ES-I3 (cell line): Measurements from ENCODE around the gene SEMA3A.

Experiments used
- H3K36me3 ChIP-seq: 2 replicates; pipeline ENCODE4 v1.6.1; 2013; ENCODE audit warnings: mild to moderate bottlenecking, low read length, control low read depth, moderate library complexity; ENCODE audit not compliant: insufficient read depth
- H3K4me1 ChIP-seq: 2 replicates; pipeline ENCODE4 v1.6.1; 2013; ENCODE audit warnings: mild to moderate bottlenecking, control low read depth, low read length; ENCODE audit not compliant: insufficient read depth
- H3K9ac ChIP-seq: 2 replicates; pipeline ENCODE4 v1.6.1; 2013; ENCODE audit warnings: low read depth, mild to moderate bottlenecking, low read length, moderate library complexity
- H3K9me3 ChIP-seq: 2 replicates; pipeline ENCODE4 v1.6.1; 2013; ENCODE audit warnings: mild to moderate bottlenecking, low read length, moderate library complexity; ENCODE audit not compliant: control insufficient read depth, insufficient read depth

SEMA3A gene

GRCh38 chr7:83936056-83936708 is 258.4 kb downstream of the SEMA3A start:
- no peak overlapping the region for H3K9ac ChIP-seq
- no peaks in the 10 kb centered on the region for H3K9me3 ChIP-seq
- no peaks in the 10 kb centered on the region for H3K36me3 ChIP-seq
- no peaks in the 10 kb centered on the region for H3K4me1 ChIP-seq

DNA sequence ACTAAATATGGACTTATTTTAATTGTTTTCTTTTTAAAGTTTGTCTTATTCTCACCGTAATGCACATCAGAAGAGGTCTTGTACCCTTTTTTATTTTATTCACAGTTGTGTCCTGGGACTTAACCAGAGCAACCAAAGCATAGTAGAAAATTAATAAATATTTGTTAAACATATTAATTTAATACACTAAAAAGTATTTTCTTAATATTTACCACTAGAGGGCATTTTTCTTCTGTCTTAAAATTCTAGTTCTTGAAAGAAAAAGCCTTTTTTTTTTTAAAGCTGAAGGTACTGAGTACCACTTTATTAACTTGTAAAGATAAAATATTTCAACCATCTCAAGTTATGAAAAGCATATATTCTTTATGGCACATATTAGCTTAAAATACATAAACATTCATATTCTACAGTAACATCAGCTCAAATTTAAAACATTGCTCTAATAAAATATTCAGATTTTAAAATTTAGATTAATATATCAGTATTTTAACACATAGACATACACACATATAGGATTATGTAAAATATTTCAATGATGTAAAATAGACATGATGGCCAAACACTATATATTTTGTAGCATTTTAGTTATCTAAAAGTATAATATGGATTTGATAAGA is 260.4 kb downstream of the SEMA3A start:
- no peaks in the 10 kb centered on the region for H3K36me3 ChIP-seq
- H3K9me3 ChIP-seq, result no peaks in the 10 kb centered on the region
- H3K4me1 ChIP-seq, result no peaks in the 10 kb centered on the region
- no peak overlapping the region for H3K9ac ChIP-seq

DNA sequence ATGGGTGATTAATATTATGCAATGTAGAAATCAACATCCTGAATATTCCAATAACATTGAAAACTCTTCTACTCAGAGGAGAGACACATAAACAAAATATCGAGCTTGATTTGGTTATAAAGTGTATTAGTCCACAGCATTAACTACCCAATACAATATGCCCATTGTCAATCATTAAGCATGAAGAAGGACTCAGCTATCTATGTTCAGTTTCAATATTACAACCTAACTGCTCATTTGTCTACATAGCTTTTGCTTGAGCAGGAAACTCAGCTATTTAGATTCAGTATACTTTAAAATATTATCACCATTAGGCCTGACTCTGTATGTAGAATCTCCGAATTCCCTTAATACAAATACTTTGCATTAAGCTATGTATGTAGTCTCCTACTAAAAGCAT is 262.6 kb downstream of the SEMA3A start:
- Histone ChIP-seq H3K9me3 (no peaks in the 10 kb centered on the region), H3K36me3 (no peaks in the 10 kb centered on the region), H3K9ac (no peak overlapping the region), H3K4me1 (no peaks in the 10 kb centered on the region)

DNA sequence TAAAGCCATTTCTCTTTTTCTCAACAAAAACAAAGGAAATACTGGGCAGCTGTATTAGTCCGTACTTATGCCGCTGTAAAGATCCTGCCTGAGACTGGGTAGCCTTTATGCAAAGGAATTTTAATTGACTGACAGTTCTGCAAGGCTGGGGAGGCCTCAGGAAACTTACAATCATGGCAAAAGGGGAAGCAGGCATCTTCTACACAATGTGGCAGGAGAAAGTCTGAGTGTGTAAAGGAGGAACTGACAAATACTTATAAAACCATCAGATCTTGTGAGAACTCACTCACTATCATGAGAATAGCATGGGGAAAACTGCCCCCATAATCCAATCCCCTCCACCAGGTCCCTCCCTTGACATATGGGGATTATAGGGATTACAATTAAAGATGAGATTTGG is 264.3 kb downstream of the SEMA3A start:
- no peaks in the 10 kb centered on the region for H3K36me3 ChIP-seq
- no peaks in the 10 kb centered on the region for H3K9me3 ChIP-seq
- H3K9ac ChIP-seq, result no peak overlapping the region
- no peaks in the 10 kb centered on the region for H3K4me1 ChIP-seq

DNA sequence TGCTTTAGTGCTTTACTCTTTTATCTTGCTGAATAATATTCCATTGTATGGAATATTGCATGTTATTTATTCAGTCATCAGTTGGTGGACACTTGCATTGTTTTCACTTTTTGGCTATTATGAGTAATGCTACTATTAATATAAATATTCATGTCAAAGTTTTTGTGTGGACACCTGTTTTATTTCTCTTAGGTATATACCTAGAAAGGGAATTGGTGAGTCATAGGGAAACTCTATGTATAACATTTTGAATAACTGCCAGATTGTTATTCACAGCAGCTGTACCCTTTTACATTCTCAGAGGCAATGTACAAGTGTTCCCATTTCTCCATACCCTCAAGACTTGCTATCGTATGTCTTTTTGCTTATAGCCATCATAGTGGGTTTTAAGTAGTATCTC is 268.7 kb downstream of the SEMA3A start:
- Histone ChIP-seq H3K4me1 (peaks cover 6% of the 10 kb centered on the region; the same call in 1 of the 2 replicates), H3K9ac (no peak overlapping the region), H3K9me3 (no peaks in the 10 kb centered on the region), H3K36me3 (no peaks in the 10 kb centered on the region)

DNA sequence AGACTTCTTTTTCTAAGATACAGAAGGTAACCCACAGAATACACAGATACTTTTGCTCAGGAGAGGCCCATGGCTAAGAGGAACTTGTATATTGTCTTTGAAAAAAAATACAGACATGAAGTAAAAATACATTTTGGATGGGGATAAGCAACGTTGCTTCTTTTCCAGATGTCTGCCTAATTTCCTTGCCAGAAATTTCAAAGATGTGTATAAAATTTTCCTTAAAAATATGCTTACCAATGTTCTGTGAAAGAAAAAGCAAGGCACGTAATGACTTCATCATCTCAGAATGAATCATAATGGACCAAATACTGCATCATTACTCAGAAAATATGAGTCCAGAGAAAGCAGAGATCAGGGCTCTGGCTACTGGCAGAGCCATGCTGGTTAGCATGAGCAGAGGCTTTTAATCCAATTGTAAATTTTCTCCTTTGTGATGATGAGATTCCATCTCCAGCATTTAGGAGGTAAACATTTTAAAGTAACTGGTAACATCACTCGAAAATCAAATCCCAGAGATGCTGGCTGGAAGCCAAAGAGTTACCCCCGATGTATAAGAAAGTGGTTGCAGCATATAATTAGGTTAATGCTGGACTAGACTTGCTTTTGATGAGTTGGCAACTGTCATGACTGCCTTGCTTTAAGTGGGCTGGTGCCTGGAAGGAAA is 272.5 kb downstream of the SEMA3A start:
- no peaks in the 10 kb centered on the region for H3K36me3 ChIP-seq
- H3K9ac ChIP-seq, result no peak overlapping the region
- peaks cover 6% of the 10 kb centered on the region; the same call in 1 of the 2 replicates for H3K4me1 ChIP-seq
- no peaks in the 10 kb centered on the region; the same call in 1 of the 2 replicates for H3K9me3 ChIP-seq

GRCh38 chr7:83921271-83921940 is 273.2 kb downstream of the SEMA3A start:
- Histone ChIP-seq H3K9me3 (no peaks in the 10 kb centered on the region; the same call in 1 of the 2 replicates), H3K9ac (no peak overlapping the region), H3K36me3 (no peaks in the 10 kb centered on the region), H3K4me1 (peaks cover 6% of the 10 kb centered on the region; the same call in 1 of the 2 replicates)

- H3K9ac ChIP-seq, result no peak overlapping the region
- H3K36me3 ChIP-seq, result no peaks in the 10 kb centered on the region
- H3K9me3 ChIP-seq, result no peaks in the 10 kb centered on the region; the same call in 1 of the 2 replicates
- H3K4me1 ChIP-seq, result peaks cover 6% of the 10 kb centered on the region; the same call in 1 of the 2 replicates
Measured at GRCh38 chr7:83918142-83918541, 276.4 kb downstream of the SEMA3A start.

DNA sequence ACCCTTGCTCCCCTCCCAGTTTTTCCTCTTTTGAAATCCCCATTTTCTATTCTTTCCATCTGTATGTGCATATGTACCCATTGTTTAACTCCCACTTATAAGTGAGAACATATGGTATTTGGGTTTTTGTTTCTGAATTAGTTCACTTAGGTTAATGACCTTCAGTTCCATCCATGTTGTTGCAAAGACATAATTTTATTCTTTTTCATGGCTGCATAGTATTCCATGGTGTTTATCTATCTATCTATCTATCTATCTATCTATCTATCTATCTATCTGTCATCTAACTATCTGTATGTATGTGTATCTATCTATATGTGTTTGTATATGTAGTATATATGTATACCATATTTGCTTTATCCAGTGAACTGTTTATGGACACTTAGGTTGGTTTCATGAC is 281.4 kb downstream of the SEMA3A start:
- Histone ChIP-seq H3K36me3 (no peaks in the 10 kb centered on the region), H3K4me1 (no peaks in the 10 kb centered on the region), H3K9me3 (no peaks in the 10 kb centered on the region), H3K9ac (no peak overlapping the region)

- Histone ChIP-seq H3K4me1 (no peaks in the 10 kb centered on the region), H3K36me3 (no peaks in the 10 kb centered on the region), H3K9me3 (no peaks in the 10 kb centered on the region), H3K9ac (no peak overlapping the region)
Measured at GRCh38 chr7:83908526-83908925, 286.1 kb downstream of the SEMA3A start.
